Right lobe of liver (tissue), 6 donors: Measurements from ENCODE around the gene SCFD2. TPM values are rescaled to one million over a fixed set of nuclear protein-coding genes. Genes with fewer than 3 reads are reported as not detected.
A peak's percentile ranks its signal among the peaks of the same experiment; 100 is the strongest.

Experiments
- ATAC-seq, 4 donors: fragments of 200-7000 bp; cut with Tn5 transposase; one replicate each; pipeline ENCODE4 v1.9.1; 2020; ENCODE audit warnings: mild to moderate bottlenecking in 4 of 4, moderate library complexity in 4 of 4
- DNase-seq, 3 donors: peaks; one replicate each; pipeline ENCODE4 v3.0.0-alpha.2; 2020
- H3K27ac ChIP-seq, 3 donors: fragments of 200-600 bp; one replicate each; pipeline ENCODE4 v1.8.0; 2022
- H3K27me3 ChIP-seq, 2 donors: fragments of 200-600 bp; one replicate each; pipeline ENCODE4 v1.8.0; 2022
- H3K36me3 ChIP-seq, 4 donors: fragments of 200-600 bp; sonication (generic) in 1 of 4; one replicate each; pipeline versions ENCODE4 v1.5.1 to v1.8.0; 2017 to 2022; ENCODE audit warnings: control low read depth in 1 of 4
- H3K4me1 ChIP-seq, 4 donors: fragments of 200-600 bp; sonication (generic) in 1 of 4; one replicate each; pipeline versions ENCODE4 v1.5.1 to v1.8.0; 2017 to 2022; ENCODE audit warnings: control low read depth in 1 of 4
- H3K4me3 ChIP-seq, 3 donors: fragments of 200-600 bp; one replicate each; pipeline ENCODE4 v1.8.0; 2022
- H3K9me3 ChIP-seq, 4 donors: fragments of 200-600 bp; sonication (generic) in 1 of 4; one replicate each; pipeline versions ENCODE4 v1.5.1 to v1.8.0; 2017 to 2022; ENCODE audit warnings: control low read depth in 1 of 4
- POLR2A ChIP-seq: fragments of 450-650 bp; IDR thresholded peaks from one replicate; pipeline ENCODE4 v1.6.1; 2017; ENCODE audit warnings: antibody characterized with exemption, mild to moderate bottlenecking
- WGBS: methylation state at CpG from one replicate; pipeline ENCODE4 v1.1.6; 2018; ENCODE audit warnings: low coverage, low lambda C conversion rate; ENCODE audit not compliant: insufficient coverage; ENCODE audit errors: missing lambda C conversion rate; 5-methylcytosine and 5-hydroxymethylcytosine counted together
- intact Hi-C, 2 donors: fragments of 100-400 bp; cut with DNase I; formaldehyde crosslinking; loops; one replicate each; pipeline versions ENCODE4 v1.11.2 to v1.14.1; 2022
- total RNA-seq, 6 experiments: library from RNA; depleted of rRNA in 2 of 6; stranded (reverse); fragments of >200 nt in 2 of 6; fragmentation: NEBNext Ultra II Directional in 3 of 6; extraction: Animal tissue kit (Norgen Biotek cat#: 25700) in 3 of 6; gene quantifications; one replicate each; pipeline versions ENCODE4 v1.1.0 to v1.2.4, GENCODE V29; 2016 to 2023
- TF ChIP-seq, protein P1 (sequence below), 4 donors: fragments of 200-600 bp in 3 of 4; fragments of 450-650 bp in 1 of 4; IDR thresholded peaks; one replicate each; pipeline versions ENCODE4 v1.5.1 to v1.8.0; 2016 to 2022; ENCODE audit warnings: antibody characterized with exemption in 4 of 4, mild to moderate bottlenecking in 2 of 4
- donor health status: DM: no; HTN: yes; CAD: no.
- donor health status: DM: no; HTN: no; CAD: no.
- donor health status: DM: no; HTN: no; CAD: no.
- donor health status: DM: no; HTN: yes; CAD: no.
- donor health status: DM: no; HTN: yes; CAD: no.

SCFD2 gene
- total RNA-seq, 6 experiments from 2014 or later, result 7.6 to 17.1 (median 10.3) TPM

DNA sequence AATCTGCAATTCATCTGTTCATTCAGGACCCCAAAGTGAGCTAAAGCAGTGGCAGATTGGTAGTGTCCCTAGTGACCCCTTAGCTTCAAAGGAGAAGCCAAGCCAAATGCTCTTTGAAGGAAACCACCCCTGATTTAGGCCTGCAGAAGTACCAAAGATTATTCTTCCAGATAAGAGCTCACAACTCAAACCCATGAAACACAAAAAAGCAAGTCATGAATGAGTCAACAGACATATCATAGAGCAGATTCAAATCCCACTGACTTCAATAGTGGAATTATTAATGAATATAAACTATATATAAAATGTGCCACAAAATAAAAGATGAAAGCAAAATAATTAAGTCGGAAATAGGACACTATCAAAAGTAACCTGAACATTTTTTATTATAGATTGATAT, 197.6 kb downstream of the SCFD2 start:
- no peaks in the 10 kb centered on the region for H3K4me1 ChIP-seq
- DNase-seq, result no peak
- H3K27ac ChIP-seq, result no peak overlapping the region
- WGBS, result 94% methylated on average over 1 of the region's 1 CpG
- ATAC-seq, result no peak
- H3K36me3 ChIP-seq, result no peaks in the 10 kb centered on the region
- intact Hi-C loops, result no loop called here
- no peaks in the 10 kb centered on the region for H3K27me3 ChIP-seq
- TF ChIP-seq, protein P1, sequence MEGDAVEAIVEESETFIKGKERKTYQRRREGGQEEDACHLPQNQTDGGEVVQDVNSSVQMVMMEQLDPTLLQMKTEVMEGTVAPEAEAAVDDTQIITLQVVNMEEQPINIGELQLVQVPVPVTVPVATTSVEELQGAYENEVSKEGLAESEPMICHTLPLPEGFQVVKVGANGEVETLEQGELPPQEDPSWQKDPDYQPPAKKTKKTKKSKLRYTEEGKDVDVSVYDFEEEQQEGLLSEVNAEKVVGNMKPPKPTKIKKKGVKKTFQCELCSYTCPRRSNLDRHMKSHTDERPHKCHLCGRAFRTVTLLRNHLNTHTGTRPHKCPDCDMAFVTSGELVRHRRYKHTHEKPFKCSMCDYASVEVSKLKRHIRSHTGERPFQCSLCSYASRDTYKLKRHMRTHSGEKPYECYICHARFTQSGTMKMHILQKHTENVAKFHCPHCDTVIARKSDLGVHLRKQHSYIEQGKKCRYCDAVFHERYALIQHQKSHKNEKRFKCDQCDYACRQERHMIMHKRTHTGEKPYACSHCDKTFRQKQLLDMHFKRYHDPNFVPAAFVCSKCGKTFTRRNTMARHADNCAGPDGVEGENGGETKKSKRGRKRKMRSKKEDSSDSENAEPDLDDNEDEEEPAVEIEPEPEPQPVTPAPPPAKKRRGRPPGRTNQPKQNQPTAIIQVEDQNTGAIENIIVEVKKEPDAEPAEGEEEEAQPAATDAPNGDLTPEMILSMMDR (IDR thresholded peaks at IDR 0.05), result no peak
- no peak for TF ChIP-seq POLR2A
- no peaks in the 10 kb centered on the region for H3K9me3 ChIP-seq
- no peak overlapping the region for H3K4me3 ChIP-seq

DNA sequence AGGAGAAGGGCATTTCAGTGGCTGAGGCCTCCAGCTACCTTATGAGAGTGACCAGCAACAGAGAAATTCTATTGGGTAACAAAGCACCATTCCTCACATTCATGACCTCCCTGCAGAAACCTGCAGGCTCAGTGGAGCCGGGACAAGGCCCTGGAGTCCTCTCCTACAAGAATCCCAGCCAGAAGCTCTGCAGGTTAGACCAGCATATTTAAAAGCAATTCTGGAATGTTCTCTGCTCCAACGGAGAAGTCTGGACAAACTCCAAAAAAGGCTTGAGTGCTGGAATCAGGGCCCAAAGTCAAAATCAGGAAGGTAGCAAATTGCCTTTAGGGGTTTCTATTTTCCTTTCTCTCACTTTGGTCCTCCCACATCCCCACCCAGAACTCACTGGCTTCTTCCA, 202.9 kb downstream of the SCFD2 start:
- TF ChIP-seq POLR2A, result no peak
- TF ChIP-seq, protein P1 (IDR thresholded peaks at IDR 0.05), result no peak
- no peak for ATAC-seq

DNA sequence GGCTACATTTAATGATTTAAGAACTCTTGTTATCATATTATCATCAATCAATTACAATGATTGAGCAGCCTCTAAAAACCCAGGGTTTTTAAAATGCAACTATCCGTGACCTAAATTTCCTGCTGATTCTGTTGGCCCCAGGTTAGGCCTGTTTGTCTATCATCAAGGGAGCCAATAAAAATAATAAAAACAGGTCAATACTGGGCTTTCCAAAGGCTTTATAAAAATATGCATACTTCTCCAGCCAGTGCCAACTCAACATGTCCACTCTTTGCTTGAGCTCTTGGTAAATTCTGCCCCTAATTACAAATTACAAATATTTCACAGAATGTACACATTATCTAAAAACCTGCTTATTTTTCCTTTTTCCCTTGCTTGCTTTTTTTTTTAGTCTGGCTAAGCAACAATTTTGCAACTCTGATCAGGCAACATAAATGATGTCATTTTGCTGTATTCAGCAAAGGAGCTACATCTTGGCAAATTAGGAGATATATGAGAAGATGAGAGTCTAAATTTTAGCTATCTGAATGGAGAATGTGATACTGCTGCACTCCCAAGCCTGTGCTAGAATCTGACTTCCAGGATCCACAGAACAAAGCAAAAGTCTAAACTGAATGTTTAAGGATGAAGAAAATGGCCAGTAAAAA, 204.0 kb downstream of the SCFD2 start:
- no peak for DNase-seq
- H3K4me3 ChIP-seq, result no peak overlapping the region

More for the DNA sequence above, 202.9 kb downstream of the SCFD2 start:
- H3K4me1 ChIP-seq, result peaks cover 0 to 9% (median 0%) of the 10 kb centered on the region in 4 donors
- no peaks in the 10 kb centered on the region for H3K27me3 ChIP-seq
- H3K36me3 ChIP-seq, result no peaks in the 10 kb centered on the region
- intact Hi-C loops, result no loop called here
- no peak for DNase-seq
- no peak overlapping the region for H3K27ac ChIP-seq
- H3K4me3 ChIP-seq, result no peak overlapping the region
- WGBS, result 22% methylated on average over 1 of the region's 2 CpGs
- no peaks in the 10 kb centered on the region for H3K9me3 ChIP-seq

DNA sequence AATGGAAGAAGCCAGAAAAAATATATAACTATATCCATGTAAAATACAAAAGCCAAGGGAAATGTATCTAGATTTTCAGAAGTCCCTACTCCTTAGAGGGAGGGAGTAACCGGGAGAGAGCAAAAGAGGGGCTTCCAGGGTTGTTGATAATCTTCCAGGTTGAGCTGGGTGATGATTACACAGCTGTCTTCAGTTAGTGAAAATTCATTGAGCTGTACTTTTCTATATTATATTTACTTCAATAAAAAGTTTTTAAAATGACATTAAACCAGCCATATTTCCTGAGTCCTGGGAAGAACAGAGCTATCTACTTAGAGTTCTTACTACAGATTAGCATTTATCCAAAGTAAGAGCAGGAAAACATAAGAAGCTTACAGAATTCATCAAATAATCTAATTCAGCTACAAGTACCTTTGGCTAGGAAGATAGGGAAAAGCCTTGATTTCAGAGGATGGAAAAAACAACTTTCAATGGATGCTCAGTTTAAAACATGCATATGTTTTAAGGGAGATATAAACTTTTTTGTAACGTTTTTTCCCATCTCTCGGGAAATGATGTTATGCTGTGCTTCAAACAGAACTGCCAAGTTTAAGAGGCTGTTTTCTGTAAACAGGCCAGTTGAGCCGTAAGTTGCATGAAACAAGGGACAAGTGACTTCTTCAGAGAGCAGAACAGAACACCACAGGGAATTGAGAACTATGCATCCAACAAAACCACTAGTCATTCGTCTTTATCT, 204.6 kb downstream of the SCFD2 start:
- intact Hi-C loops, result no loop called here
- peaks cover 0 to 9% (median 0%) of the 10 kb centered on the region in 4 donors for H3K4me1 ChIP-seq
- DNase-seq (no peak), ATAC-seq (peak; percentile 36 to 55 (median 42))
- peak overlapping the region in 1 of 3 donors; percentile 2 for H3K27ac ChIP-seq
- H3K9me3 ChIP-seq, result no peaks in the 10 kb centered on the region
- TF ChIP-seq POLR2A, result no peak
- TF ChIP-seq, protein P1 (IDR thresholded peaks at IDR 0.05), result no peak
- H3K36me3 ChIP-seq, result no peaks in the 10 kb centered on the region
- no peak overlapping the region for H3K4me3 ChIP-seq
- WGBS, result 38% methylated on average over 5 of the region's 5 CpGs
- no peaks in the 10 kb centered on the region for H3K27me3 ChIP-seq

More for the DNA sequence above, 204.0 kb downstream of the SCFD2 start:
- Histone ChIP-seq H3K9me3 (no peaks in the 10 kb centered on the region), H3K27me3 (no peaks in the 10 kb centered on the region), H3K36me3 (no peaks in the 10 kb centered on the region), H3K27ac (peak overlapping the region in 1 of 3 donors; percentile 2), H3K4me1 (peaks cover 0 to 9% (median 0%) of the 10 kb centered on the region in 4 donors)
- peak in 3 of 4 donors; percentile 56 to 67 (median 56) for ATAC-seq
- WGBS, result 29% methylated on average over 1 of the region's 1 CpG
- intact Hi-C loops, result no loop called here
- no peak for TF ChIP-seq POLR2A
- TF ChIP-seq, protein P1 (IDR thresholded peaks at IDR 0.05), result no peak
